Measurements from ENCODE around the gene HCFC1.

HCFC1 gene

GRCh38 chrX:153919281-153919680 lies 52.3 kb downstream of the HCFC1 start:
- intact Hi-C loops (cut with DNase I) = no loop called here
- no peak for DNase-seq

GRCh38 chrX:153917869-153918268 lies 53.7 kb downstream of the HCFC1 start:
- intact Hi-C loops (cut with DNase I) = no loop called here
- DNase-seq = no peak

GRCh38 chrX:153913701-153914100 lies 57.9 kb downstream of the HCFC1 start:
- no peak for DNase-seq
- intact Hi-C loops (cut with DNase I) = no loop called here

- DNase-seq = no peak
- intact Hi-C loops (cut with DNase I) = no loop called here
These were observed 58.4 kb downstream of the HCFC1 start for GRCh38 chrX:153913211-153913610.

- intact Hi-C loops (cut with DNase I) = no loop called here
These were observed 59.8 kb downstream of the HCFC1 start for GRCh38 chrX:153911798-153912197.

GRCh38 chrX:153910446-153910845 lies 61.2 kb downstream of the HCFC1 start:
- intact Hi-C loops (cut with DNase I) = no loop called here
- DNase-seq = no peak

More at GRCh38 chrX:153911798-153912197, 59.8 kb downstream of the HCFC1 start:
- no peak for DNase-seq

- intact Hi-C loops (cut with DNase I) = no loop called here
- no peak for DNase-seq
These were observed 61.6 kb downstream of the HCFC1 start for GRCh38 chrX:153909980-153910360.

- intact Hi-C loops (cut with DNase I) = no loop called here
These were observed 62.3 kb downstream of the HCFC1 start for GRCh38 chrX:153909024-153909979.

GRCh38 chrX:153908219-153908860 lies 63.3 kb downstream of the HCFC1 start:
- no peak for DNase-seq
- intact Hi-C loops (cut with DNase I) = no loop called here

More at GRCh38 chrX:153909024-153909979, 62.3 kb downstream of the HCFC1 start:
- no peak for DNase-seq

- intact Hi-C loops (cut with DNase I) = no loop called here
- no peak for DNase-seq
These were observed 64.2 kb downstream of the HCFC1 start for GRCh38 chrX:153907456-153907855.

- DNase-seq = no peak
- intact Hi-C loops (cut with DNase I) = no loop called here
These were observed 65.3 kb downstream of the HCFC1 start for GRCh38 chrX:153906126-153906917.

GRCh38 chrX:153905481-153906095 lies 66.0 kb downstream of the HCFC1 start:
- no peak for DNase-seq
- intact Hi-C loops (cut with DNase I) = no loop called here

GRCh38 chrX:153903991-153904957 lies 67.3 kb downstream of the HCFC1 start, which contains the start of gene AVPR2:
Gene AVPR2 (plus strand): TSS chrX:153904673. CDS start chrX:153905146, 473 bp downstream.
- intact Hi-C loops (cut with DNase I) = no loop called here
- no peak for DNase-seq

- DNase-seq = no peak
- intact Hi-C loops (cut with DNase I) = no loop called here
These were observed 68.2 kb downstream of the HCFC1 start for GRCh38 chrX:153903238-153903980.

GRCh38 chrX:153902385-153902784 lies 69.2 kb downstream of the HCFC1 start:
- intact Hi-C loops (cut with DNase I) = no loop called here
- no peak for DNase-seq

GRCh38 chrX:153901753-153902140 lies 69.9 kb downstream of the HCFC1 start:
- intact Hi-C loops (cut with DNase I) = no loop called here

More at GRCh38 chrX:153901753-153902140, 69.9 kb downstream of the HCFC1 start:
- DNase-seq = no peak

All from head of caudate nucleus (tissue), 42 donors.